Measurements from ENCODE around the gene PCSK5.
"Not testable (repeated sequence)": the region's sequence is repeated elsewhere in the genome, so short reads cannot be mapped to it uniquely, and the experiment has no call there.

The PCSK5 gene

GRCh38 chr9:76310991-76311390 is 420.5 kb downstream of the PCSK5 start:
- no peak for DNase-seq (ENCODE audit: low read depth in 2 of 2)

DNA sequence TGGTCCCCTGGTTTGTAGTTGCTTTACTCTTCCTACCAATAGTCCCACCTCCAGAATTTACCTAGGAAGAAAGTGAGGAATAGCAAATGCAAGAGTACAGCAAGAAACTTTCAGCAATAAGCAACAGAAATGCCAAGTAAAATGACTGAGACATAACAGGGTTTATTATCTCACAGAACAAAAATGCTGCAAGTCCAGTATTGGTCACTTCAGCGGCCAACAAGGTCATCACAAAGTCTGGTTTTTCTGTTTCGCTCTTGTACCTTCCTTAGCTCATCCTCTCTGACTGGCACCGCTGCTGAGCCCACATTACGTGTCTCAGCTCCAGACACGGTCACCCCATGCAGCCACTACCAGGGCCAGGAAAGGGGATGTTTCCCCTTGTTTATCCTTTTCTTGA is 421.1 kb downstream of the PCSK5 start:
- DNase-seq (ENCODE audit: low read depth in 2 of 2), result no peak

DNA sequence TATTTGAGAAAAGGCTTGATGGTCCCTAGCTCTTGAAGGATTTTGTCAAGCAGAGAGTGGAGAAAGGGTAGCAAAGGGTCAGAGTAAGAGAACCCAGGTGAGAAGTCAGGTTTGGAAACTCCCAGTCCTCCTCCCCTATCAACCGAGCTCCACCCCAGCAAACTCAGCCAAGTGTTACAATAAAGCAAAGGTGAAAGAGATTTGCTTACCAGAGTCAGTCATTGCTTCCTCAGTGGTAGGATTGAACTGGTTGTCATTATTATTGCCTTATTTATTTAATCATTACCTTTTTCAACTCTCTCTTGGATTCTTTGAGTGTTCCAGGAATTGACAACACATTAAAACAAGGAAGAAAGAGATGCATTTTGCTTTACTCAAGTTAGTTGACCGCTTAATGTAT is 423.3 kb downstream of the PCSK5 start:
- DNase-seq (ENCODE audit: low read depth in 2 of 2), result no peak

DNA sequence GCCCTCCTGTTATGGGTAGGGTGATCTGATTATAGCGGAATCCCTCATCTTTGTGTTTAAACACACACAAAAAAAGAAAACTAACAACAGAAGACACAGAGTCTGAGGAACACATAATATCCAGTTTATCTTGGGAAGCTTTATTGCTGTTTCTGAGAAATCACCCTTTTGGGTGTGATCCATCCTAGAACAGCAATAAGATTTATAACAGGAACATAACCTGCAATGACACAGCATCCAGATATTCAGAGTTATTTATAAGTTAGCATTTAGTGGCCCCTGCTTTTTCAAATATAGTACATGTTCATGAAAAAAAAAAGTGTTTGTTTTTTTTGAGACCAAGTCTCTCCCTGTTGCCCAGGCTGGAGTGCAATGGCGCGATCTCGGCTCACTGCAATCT is 423.8 kb downstream of the PCSK5 start:
- no peak for DNase-seq (ENCODE audit: low read depth in 2 of 2)

- DNase-seq (ENCODE audit: low read depth in 2 of 2), result no peak
Measured at GRCh38 chr9:76316069-76316468, 425.6 kb downstream of the PCSK5 start.

DNA sequence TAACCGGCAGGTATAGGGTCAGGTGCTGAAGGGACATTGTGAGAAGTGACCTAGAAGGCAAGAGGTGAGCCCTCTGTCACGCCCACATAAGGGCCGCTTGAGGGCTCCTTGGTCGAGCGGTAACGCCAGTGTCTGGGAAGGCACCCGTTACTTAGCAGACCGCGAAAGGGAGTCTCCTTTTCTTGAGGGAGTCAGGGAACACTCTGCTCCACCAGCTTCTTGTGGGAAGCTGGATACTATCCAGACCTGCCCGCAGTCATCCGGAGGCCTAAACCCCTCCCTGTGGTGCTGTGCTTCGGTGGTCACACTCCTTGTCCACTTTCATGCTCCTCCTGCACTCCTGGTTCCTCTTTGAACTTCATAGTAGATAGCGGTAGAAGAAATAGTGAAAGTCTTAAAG is 429.0 kb downstream of the PCSK5 start:
- not testable (repeated sequence) for DNase-seq (ENCODE audit: low read depth in 2 of 2)

GRCh38 chr9:76321195-76321828 is 430.8 kb downstream of the PCSK5 start:
- no peak for DNase-seq (ENCODE audit: low read depth in 2 of 2)

- no peak for DNase-seq (ENCODE audit: low read depth in 2 of 2)
Measured at GRCh38 chr9:76322810-76323209, 432.3 kb downstream of the PCSK5 start.

DNA sequence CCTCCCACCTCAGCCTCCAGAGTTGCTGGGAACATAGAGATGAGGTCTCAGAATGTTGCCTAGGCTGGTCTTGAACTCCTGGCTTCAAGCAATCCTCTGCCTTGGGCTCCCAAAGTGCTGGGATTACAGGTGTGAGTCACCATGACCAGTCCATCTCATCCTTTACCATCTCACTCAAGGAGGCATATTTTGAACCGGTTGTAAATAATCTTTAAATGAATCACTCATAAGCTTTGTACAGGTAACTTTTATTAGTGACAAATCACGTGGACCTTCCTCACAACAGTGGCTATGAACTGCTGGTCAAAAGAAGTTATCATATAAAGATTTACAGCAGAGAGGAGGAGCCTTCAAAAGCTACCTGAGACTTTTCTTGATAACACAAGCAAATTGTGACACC is 433.0 kb downstream of the PCSK5 start:
- DNase-seq (ENCODE audit: low read depth in 2 of 2), result no peak

- DNase-seq (ENCODE audit: low read depth in 2 of 2), result not testable (repeated sequence)
Measured at GRCh38 chr9:76324030-76324429, 433.6 kb downstream of the PCSK5 start.

DNA sequence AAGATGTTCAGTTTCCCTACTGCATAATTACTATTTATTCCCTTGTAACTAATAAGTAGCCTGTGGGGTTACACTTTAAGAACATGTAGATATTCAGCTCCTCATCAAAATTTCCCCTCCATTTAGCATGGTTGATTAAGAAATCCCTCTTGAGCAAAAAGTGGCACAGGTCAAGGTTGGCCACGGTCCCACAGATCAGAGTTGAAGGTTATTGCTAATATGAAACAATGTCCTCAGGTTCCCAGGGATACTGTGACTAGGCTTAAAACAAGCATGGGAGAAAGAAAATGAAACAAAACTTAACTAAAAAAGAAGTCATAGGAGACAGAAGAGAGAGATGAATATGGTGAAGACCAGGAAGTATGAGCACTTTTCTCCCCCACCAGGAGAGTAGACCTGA is 439.6 kb downstream of the PCSK5 start:
- no peak for DNase-seq (ENCODE audit: low read depth in 2 of 2)

- no peak for DNase-seq (ENCODE audit: low read depth in 2 of 2)
Measured at GRCh38 chr9:76333388-76333787, 442.9 kb downstream of the PCSK5 start.

DNA sequence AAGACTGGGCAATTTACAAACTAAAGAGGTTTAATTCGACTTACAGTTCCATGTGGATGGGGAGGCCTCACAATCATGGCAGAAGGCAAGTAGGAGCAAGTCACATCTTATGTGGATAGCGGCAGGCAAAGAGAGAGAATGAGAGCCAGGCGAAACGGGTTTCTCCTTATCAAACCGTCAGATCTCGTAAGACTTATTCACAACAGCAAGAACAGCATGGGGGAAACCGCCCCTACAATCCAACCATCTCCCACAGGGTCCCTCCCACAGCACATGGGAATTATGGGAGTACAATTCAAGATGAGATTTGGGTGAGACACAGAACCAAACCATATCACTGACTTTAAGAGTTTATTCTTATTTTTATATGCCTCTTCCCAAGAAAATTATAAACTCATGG is 443.5 kb downstream of the PCSK5 start:
- DNase-seq (ENCODE audit: low read depth in 2 of 2), result no peak

DNA sequence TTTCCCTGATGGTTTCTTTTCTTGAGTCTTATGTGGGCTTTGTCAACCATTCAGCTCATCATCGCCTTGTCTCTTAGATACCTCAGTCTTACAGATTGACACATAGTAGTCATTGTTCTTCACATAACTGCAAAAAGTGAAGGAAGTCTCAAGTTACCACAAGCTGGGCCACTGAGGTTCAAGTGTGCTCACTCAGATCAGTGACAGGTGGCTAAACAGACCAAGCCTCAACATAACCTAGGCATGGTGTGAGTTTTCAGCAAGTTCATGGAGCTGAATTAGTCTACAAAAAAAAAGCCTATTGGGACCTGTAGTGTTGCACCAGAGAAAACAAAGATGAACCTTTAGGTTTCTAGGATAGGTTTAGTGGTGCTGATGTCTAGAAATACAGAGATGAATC is 445.6 kb downstream of the PCSK5 start:
- DNase-seq (ENCODE audit: low read depth in 2 of 2), result no peak

GRCh38 chr9:76338418-76338817 is 447.9 kb downstream of the PCSK5 start:
- no peak for DNase-seq (ENCODE audit: low read depth in 2 of 2)

DNA sequence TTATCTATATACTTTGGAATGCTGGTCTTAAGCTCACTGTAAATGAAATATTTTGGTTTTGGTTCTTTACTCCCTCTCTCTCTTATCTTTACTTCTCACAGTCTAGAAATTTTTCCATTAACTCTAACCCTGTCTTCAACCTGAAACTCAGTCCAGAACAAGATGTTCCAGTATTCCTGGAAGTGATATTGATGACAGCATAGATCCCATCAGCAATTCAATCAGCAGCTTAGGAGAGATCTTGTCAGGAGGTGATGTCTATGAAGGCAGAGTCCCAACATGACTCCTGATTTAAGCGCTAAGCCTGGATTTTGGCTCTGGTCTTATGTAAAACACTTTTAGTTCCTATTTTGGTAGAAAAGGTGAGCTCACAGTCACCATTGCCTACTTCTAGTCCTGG is 451.1 kb downstream of the PCSK5 start:
- DNase-seq (ENCODE audit: low read depth in 2 of 2), result no peak

DNA sequence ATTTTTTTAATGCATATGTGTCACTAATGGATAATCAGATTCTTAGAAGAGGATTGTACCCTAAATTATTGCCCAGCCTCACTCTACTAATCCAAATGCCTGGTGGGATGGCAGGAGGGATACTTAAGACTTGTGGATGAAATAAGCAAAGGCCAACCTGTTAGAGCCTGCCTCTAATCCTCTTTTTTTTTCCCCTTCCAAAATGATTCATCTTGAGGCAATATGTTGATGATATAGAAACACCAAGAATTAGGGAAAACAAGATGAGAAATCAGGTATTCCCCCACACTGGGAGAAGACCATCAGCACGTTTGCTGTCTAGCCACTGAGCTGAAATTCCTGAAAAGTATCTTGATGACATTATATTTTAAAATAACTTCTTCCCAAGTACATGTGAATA is 451.7 kb downstream of the PCSK5 start:
- DNase-seq (ENCODE audit: low read depth in 2 of 2), result no peak

GRCh38 chr9:76342858-76343257 is 452.4 kb downstream of the PCSK5 start:
- no peak for DNase-seq (ENCODE audit: low read depth in 2 of 2)

GRCh38 chr9:76349865-76350264 is 459.4 kb downstream of the PCSK5 start:
- DNase-seq (ENCODE audit: low read depth in 2 of 2), result no peak

GRCh38 chr9:76351006-76351405 is 460.5 kb downstream of the PCSK5 start:
- DNase-seq (ENCODE audit: low read depth in 2 of 2), result no peak

DNA sequence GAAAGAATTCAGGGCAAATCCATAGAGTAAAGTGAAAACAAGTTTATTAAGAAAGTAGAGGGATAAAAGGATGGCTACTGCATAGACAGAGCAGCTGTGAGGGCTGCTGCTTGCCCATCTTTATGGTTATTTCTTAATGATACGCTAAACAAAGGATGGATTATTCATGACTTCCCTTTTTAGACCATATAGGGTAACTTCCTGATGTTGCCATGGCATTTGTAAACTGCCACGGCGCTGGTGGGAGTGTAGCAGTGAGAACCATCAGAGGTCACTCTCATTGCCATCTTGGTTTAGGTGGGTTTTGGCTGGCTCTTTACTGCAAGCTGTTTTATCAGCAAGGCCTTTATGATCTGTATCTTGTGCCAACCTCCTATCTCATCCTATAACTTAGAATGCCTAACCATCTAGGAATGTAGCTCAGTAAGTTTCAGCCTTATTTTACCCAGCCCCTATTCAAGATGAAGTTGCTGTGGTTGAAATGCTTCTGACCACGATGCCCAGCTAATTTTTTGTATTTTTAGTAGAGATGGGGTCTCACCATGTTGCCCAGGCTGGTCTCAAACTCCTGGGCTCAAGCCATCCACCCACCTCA is 461.6 kb downstream of the PCSK5 start:
- DNase-seq (ENCODE audit: low read depth in 2 of 2), result no peak

DNA sequence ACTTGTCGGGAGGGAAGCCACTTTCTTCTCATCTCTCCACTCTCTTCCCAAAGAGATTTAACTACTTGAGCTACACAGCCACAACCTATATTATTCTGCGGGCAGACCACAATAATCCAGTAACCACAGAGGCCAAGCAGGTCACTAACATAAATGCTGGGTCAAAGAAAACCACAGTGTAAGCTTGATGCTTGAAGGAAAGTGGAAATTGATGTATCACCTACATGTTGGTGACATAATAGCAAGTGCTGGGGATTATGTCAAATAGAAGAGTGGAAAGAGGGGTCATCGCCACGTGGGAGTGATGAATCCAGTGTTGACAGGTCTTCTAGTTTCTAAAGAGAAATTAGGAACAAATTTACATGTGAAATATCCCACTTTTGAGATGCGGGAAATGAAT is 462.8 kb downstream of the PCSK5 start:
- DNase-seq (ENCODE audit: low read depth in 2 of 2), result no peak

- DNase-seq (ENCODE audit: low read depth in 2 of 2), result no peak
Measured at GRCh38 chr9:76354221-76354620, 463.7 kb downstream of the PCSK5 start.

- DNase-seq (ENCODE audit: low read depth in 2 of 2), result no peak
Measured at GRCh38 chr9:76355886-76356285, 465.4 kb downstream of the PCSK5 start.
